SK-N-MC (cell line): ENCODE results near the gene C11orf52.

ENCODE experiments used
- EZH2 ChIP-seq: fragments of 200-600 bp; sonication (generic); IDR thresholded peaks from one replicate; pipeline ENCODE4 v1.6.1; 2017; ENCODE audit warnings: antibody characterized with exemption
- POLR2AphosphoS5 ChIP-seq: IDR thresholded peaks from 2 replicates; pipeline ENCODE4 v1.6.1; 2012; ENCODE audit warnings: mild to moderate bottlenecking, low read depth, low read length, borderline replicate concordance

DNA sequence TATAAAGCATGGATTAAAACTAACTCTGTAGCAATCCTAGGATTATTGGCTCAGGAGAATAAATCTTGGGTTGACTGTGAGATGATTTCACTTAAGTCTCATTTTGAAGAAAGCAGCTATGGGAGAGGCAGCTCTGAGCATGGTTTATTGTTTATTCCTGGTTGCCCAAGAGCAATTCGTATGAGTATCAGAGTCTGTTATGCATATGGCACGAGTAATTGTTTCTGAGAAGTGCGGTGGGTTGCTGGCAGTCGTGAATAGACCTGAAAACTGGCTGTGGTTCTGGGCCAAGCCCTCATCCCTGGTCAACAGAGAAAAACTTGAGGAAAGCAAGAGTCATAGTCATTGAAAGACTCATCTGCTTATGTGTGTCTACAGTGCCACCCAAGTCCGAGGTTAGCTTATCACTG, 45.2 kb downstream of the C11orf52 start:
- TF ChIP-seq POLR2AphosphoS5 (no peak), EZH2 (no peak)
